ENCODE measurements around the gene SGTA.

The SGTA gene

GRCh38 chr19:2706251-2706650, 76.8 kb downstream of the SGTA start:
- no peak for DNase-seq (ENCODE audit: low spot score)

Data from LoVo (cell line).